ENCODE results near the gene CDC40. TPM values are rescaled to one million over a fixed set of nuclear protein-coding genes. Genes with fewer than 3 reads are reported as not detected.

The CDC40 gene
- total and polyA plus RNA-seq, 2 donors (not counting 1 experiment from before 2014, with no cell fraction given) = 21.5 to 22.1 TPM

DNA sequence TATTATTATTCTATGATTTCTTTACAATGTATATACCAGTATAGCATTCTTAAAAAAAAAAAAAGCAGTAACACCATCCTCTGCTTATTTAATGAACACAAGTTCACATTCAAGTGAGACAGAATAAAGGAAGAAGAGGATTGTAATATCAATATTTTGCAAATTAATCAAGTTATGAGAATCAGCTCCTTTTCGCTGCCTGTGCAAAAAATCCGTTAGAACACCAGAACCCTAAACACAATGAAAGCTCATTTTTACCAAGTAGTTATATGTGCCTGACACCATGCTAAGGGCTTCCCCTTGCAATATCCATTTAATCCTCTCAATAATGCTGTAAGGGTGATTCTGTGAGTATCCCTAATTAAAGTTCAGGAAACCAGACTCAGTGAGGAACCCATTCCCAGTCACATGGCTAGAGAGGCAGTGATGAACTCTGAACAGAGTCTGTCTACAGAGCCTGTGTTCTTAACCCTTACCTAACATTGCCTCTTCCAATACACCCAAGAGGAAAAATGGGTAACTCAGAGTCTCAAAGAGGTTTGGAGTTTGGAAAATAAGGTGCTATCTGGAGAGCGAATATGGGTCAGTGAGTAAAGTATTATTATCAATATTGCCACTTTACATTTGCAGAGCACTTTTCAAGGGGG is 66.8 kb downstream of the CDC40 start:
- Histone ChIP-seq H3K9me3 (ENCODE audit: control insufficient read depth, insufficient read depth, low read depth, low read length) (no peaks in the 10 kb centered on the region), H3K4me2 (ENCODE audit: extremely low read depth, insufficient read depth, low read length) (no peak overlapping the region), H2AFZ (ENCODE audit: low read length) (no peak overlapping the region), H4K20me1 (ENCODE audit: control insufficient read depth, extremely low read depth, insufficient read depth, low read length) (no peaks in the 10 kb centered on the region), H3K4me3 (replicated peaks in 1 of 4; ENCODE audit: control extremely low read depth in 1 of 4, insufficient read depth in 1 of 4, low read depth in 3 of 4, low read length in 4 of 4) (no peak overlapping the region), H3K9ac (ENCODE audit: insufficient read depth, low read length) (no peak overlapping the region), H3K36me3 (ENCODE audit: control insufficient read depth, insufficient read depth, low read length) (no peaks in the 10 kb centered on the region), H3K27ac (ENCODE audit: insufficient read depth, low read length) (no peak overlapping the region), H3K27me3 (ENCODE audit: control insufficient read depth, insufficient read depth, low read length) (no peaks in the 10 kb centered on the region), H3K4me1 (ENCODE audit: control insufficient read depth, extremely low read depth, insufficient read depth, low read length) (no peaks in the 10 kb centered on the region), H3K79me2 (ENCODE audit: control insufficient read depth, insufficient read depth, low read length) (no peaks in the 10 kb centered on the region)
- TF ChIP-seq EZH2 (IDR thresholded peaks at IDR 0.05; ENCODE audit: low read length, missing control alignments) = no peak
- TF ChIP-seq, protein P1, sequence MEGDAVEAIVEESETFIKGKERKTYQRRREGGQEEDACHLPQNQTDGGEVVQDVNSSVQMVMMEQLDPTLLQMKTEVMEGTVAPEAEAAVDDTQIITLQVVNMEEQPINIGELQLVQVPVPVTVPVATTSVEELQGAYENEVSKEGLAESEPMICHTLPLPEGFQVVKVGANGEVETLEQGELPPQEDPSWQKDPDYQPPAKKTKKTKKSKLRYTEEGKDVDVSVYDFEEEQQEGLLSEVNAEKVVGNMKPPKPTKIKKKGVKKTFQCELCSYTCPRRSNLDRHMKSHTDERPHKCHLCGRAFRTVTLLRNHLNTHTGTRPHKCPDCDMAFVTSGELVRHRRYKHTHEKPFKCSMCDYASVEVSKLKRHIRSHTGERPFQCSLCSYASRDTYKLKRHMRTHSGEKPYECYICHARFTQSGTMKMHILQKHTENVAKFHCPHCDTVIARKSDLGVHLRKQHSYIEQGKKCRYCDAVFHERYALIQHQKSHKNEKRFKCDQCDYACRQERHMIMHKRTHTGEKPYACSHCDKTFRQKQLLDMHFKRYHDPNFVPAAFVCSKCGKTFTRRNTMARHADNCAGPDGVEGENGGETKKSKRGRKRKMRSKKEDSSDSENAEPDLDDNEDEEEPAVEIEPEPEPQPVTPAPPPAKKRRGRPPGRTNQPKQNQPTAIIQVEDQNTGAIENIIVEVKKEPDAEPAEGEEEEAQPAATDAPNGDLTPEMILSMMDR (conservative IDR thresholded peaks at IDR 0.05 in 1 of 2, IDR thresholded peaks at IDR 0.05 in 1 of 2; ENCODE audit: low read depth in 1 of 2, low read length in 2 of 2) = no peak
- no peak for DNase-seq (ENCODE audit: low read depth in 2 of 2)

DNA sequence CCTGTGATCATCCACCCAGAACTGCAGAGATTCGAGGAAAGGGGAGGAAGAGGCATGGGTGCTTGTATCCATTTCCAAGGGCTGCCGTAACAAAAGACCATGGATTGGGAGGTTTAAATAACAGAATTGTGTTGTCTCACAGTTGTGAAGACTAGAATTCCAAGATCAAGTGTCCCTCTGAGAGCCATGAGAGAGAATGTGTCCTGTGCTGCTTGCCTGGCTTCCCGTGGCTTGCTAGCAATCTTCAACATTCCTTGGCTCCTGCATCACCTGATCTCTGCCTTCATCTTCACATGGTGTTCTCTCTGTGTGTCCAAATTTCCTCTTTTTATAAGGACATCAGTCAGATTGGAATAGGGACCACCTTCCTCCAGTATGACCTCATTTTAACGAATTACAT is 69.8 kb downstream of the CDC40 start:
- H2AFZ ChIP-seq (ENCODE audit: low read length) = no peak overlapping the region
- H3K27ac ChIP-seq (ENCODE audit: insufficient read depth, low read length) = no peak overlapping the region
- TF ChIP-seq EZH2 (IDR thresholded peaks at IDR 0.05; ENCODE audit: low read length, missing control alignments) = no peak
- TF ChIP-seq, protein P1 (conservative IDR thresholded peaks at IDR 0.05 in 1 of 2, IDR thresholded peaks at IDR 0.05 in 1 of 2; ENCODE audit: low read depth in 1 of 2, low read length in 2 of 2) = no peak

GRCh38 chr6:110250838-110251237 is 70.6 kb downstream of the CDC40 start:
- no peak for DNase-seq (ENCODE audit: low read depth in 2 of 2)
- Histone ChIP-seq H3K27ac (ENCODE audit: insufficient read depth, low read length) (no peak overlapping the region), H3K9me3 (ENCODE audit: control insufficient read depth, insufficient read depth, low read depth, low read length) (no peaks in the 10 kb centered on the region), H3K4me3 (replicated peaks in 1 of 4; ENCODE audit: control extremely low read depth in 1 of 4, insufficient read depth in 1 of 4, low read depth in 3 of 4, low read length in 4 of 4) (no peak overlapping the region), H3K36me3 (ENCODE audit: control insufficient read depth, insufficient read depth, low read length) (no peaks in the 10 kb centered on the region), H3K27me3 (ENCODE audit: control insufficient read depth, insufficient read depth, low read length) (no peaks in the 10 kb centered on the region), H3K79me2 (ENCODE audit: control insufficient read depth, insufficient read depth, low read length) (no peaks in the 10 kb centered on the region), H4K20me1 (ENCODE audit: control insufficient read depth, extremely low read depth, insufficient read depth, low read length) (no peaks in the 10 kb centered on the region), H2AFZ (ENCODE audit: low read length) (no peak overlapping the region), H3K4me1 (ENCODE audit: control insufficient read depth, extremely low read depth, insufficient read depth, low read length) (no peaks in the 10 kb centered on the region), H3K4me2 (ENCODE audit: extremely low read depth, insufficient read depth, low read length) (no peak overlapping the region), H3K9ac (ENCODE audit: insufficient read depth, low read length) (no peak overlapping the region)
- TF ChIP-seq, protein P1 (conservative IDR thresholded peaks at IDR 0.05 in 1 of 2, IDR thresholded peaks at IDR 0.05 in 1 of 2; ENCODE audit: low read depth in 1 of 2, low read length in 2 of 2) = no peak
- TF ChIP-seq EZH2 (IDR thresholded peaks at IDR 0.05; ENCODE audit: low read length, missing control alignments) = no peak

More for the DNA sequence above, 69.8 kb downstream of the CDC40 start:
- H4K20me1 ChIP-seq (ENCODE audit: control insufficient read depth, extremely low read depth, insufficient read depth, low read length) = no peaks in the 10 kb centered on the region
- H3K9ac ChIP-seq (ENCODE audit: insufficient read depth, low read length) = no peak overlapping the region
- H3K36me3 ChIP-seq (ENCODE audit: control insufficient read depth, insufficient read depth, low read length) = no peaks in the 10 kb centered on the region
- no peaks in the 10 kb centered on the region for H3K4me1 ChIP-seq (ENCODE audit: control insufficient read depth, extremely low read depth, insufficient read depth, low read length)
- H3K27me3 ChIP-seq (ENCODE audit: control insufficient read depth, insufficient read depth, low read length) = no peaks in the 10 kb centered on the region
- H3K4me2 ChIP-seq (ENCODE audit: extremely low read depth, insufficient read depth, low read length) = no peak overlapping the region
- no peak overlapping the region for H3K4me3 ChIP-seq (replicated peaks in 1 of 4; ENCODE audit: control extremely low read depth in 1 of 4, insufficient read depth in 1 of 4, low read depth in 3 of 4, low read length in 4 of 4)
- no peak for DNase-seq (ENCODE audit: low read depth in 2 of 2)
- no peaks in the 10 kb centered on the region for H3K79me2 ChIP-seq (ENCODE audit: control insufficient read depth, insufficient read depth, low read length)
- no peaks in the 10 kb centered on the region for H3K9me3 ChIP-seq (ENCODE audit: control insufficient read depth, insufficient read depth, low read depth, low read length)

Measured in fibroblast of lung (primary cell).